ENCODE data around the gene CGNL1. TPM values are rescaled to one million over a fixed set of nuclear protein-coding genes. Genes with fewer than 3 reads are reported as not detected.

The CGNL1 gene
- total RNA-seq, 1 experiment from 2014 or later = 0.31 TPM

GRCh38 chr15:57583282-57583681, 207.0 kb downstream of the CGNL1 start:
- POLR2A ChIA-PET (ENCODE audit: unreplicated experiment) = no interaction called here
- H3F3A ChIP-seq (ENCODE audit: insufficient read depth, low read depth) = no peaks in the 10 kb centered on the region
- intact Hi-C loops (cut with micrococcal nuclease; ENCODE audit: unreplicated experiment) = no loop called here

DNA sequence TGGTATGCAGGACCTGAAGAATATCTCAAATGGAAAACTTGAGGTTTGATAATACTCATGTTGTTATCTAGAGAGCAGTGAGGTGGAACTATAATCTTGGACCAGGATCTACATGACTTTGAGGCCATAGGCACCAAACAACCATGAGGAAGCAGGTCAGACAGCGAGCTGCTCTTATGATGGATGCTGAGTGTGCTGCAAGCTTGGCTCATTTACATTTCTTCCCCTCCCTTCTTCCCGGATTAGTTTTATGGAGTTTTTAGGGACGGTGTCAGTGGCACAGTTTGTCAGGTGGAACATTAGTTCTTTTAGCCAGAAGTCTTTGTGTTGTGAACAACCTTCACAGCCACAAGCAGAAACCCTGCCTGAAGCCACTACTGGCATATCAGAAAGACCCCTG, 207.4 kb downstream of the CGNL1 start:
- Histone ChIP-seq H3F3A (ENCODE audit: insufficient read depth, low read depth) (no peaks in the 10 kb centered on the region), H3K27ac (no peak overlapping the region), H3K4me1 (replicated peaks; ENCODE audit: insufficient read depth) (peaks cover 6% of the 10 kb centered on the region), H3K9me3 (ENCODE audit: insufficient read depth, low read depth) (no peaks in the 10 kb centered on the region), H3K4me2 (no peak overlapping the region), H3K4me3 (no peak overlapping the region), H3K27me3 (ENCODE audit: insufficient read depth, low read depth) (no peaks in the 10 kb centered on the region), H3K9me2 (ENCODE audit: insufficient read depth) (no peaks in the 10 kb centered on the region), H3K36me3 (ENCODE audit: low read depth) (no peaks in the 10 kb centered on the region), H2AFZ (no peak overlapping the region), H4K20me1 (ENCODE audit: insufficient read depth) (no peaks in the 10 kb centered on the region), H3K79me2 (ENCODE audit: low read depth) (no peaks in the 10 kb centered on the region)
- DNase-seq = no peak
- no peak for TF ChIP-seq EZH2 (IDR thresholded peaks at IDR 0.05; ENCODE audit: low read depth)
- TF ChIP-seq, protein P1, sequence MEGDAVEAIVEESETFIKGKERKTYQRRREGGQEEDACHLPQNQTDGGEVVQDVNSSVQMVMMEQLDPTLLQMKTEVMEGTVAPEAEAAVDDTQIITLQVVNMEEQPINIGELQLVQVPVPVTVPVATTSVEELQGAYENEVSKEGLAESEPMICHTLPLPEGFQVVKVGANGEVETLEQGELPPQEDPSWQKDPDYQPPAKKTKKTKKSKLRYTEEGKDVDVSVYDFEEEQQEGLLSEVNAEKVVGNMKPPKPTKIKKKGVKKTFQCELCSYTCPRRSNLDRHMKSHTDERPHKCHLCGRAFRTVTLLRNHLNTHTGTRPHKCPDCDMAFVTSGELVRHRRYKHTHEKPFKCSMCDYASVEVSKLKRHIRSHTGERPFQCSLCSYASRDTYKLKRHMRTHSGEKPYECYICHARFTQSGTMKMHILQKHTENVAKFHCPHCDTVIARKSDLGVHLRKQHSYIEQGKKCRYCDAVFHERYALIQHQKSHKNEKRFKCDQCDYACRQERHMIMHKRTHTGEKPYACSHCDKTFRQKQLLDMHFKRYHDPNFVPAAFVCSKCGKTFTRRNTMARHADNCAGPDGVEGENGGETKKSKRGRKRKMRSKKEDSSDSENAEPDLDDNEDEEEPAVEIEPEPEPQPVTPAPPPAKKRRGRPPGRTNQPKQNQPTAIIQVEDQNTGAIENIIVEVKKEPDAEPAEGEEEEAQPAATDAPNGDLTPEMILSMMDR (conservative IDR thresholded peaks at IDR 0.05) = no peak
- ChIA-PET CTCF (no interaction called here), POLR2A (ENCODE audit: unreplicated experiment) (no interaction called here)
- BruUV-seq (replicated peaks) = no TSS peak
- intact Hi-C loops (cut with micrococcal nuclease; ENCODE audit: unreplicated experiment) = no loop called here

More at GRCh38 chr15:57583282-57583681, 207.0 kb downstream of the CGNL1 start:
- H3K27ac ChIP-seq = no peak overlapping the region
- no peak overlapping the region for H3K4me3 ChIP-seq
- H2AFZ ChIP-seq = no peak overlapping the region
- H3K27me3 ChIP-seq (ENCODE audit: insufficient read depth, low read depth) = no peaks in the 10 kb centered on the region
- no TSS peak for BruUV-seq (replicated peaks)
- H3K36me3 ChIP-seq (ENCODE audit: low read depth) = no peaks in the 10 kb centered on the region
- CTCF ChIA-PET = no interaction called here
- H4K20me1 ChIP-seq (ENCODE audit: insufficient read depth) = no peaks in the 10 kb centered on the region
- H3K79me2 ChIP-seq (ENCODE audit: low read depth) = no peaks in the 10 kb centered on the region
- no peaks in the 10 kb centered on the region for H3K9me2 ChIP-seq (ENCODE audit: insufficient read depth)
- H3K4me1 ChIP-seq (replicated peaks; ENCODE audit: insufficient read depth) = peaks cover 2% of the 10 kb centered on the region; the same call in 1 of the 2 replicates
- no peak for TF ChIP-seq EZH2 (IDR thresholded peaks at IDR 0.05; ENCODE audit: low read depth)
- TF ChIP-seq, protein P1 (conservative IDR thresholded peaks at IDR 0.05) = no peak
- H3K9me3 ChIP-seq (ENCODE audit: insufficient read depth, low read depth) = no peaks in the 10 kb centered on the region
- DNase-seq = no peak
- H3K4me2 ChIP-seq = no peak overlapping the region

DNA sequence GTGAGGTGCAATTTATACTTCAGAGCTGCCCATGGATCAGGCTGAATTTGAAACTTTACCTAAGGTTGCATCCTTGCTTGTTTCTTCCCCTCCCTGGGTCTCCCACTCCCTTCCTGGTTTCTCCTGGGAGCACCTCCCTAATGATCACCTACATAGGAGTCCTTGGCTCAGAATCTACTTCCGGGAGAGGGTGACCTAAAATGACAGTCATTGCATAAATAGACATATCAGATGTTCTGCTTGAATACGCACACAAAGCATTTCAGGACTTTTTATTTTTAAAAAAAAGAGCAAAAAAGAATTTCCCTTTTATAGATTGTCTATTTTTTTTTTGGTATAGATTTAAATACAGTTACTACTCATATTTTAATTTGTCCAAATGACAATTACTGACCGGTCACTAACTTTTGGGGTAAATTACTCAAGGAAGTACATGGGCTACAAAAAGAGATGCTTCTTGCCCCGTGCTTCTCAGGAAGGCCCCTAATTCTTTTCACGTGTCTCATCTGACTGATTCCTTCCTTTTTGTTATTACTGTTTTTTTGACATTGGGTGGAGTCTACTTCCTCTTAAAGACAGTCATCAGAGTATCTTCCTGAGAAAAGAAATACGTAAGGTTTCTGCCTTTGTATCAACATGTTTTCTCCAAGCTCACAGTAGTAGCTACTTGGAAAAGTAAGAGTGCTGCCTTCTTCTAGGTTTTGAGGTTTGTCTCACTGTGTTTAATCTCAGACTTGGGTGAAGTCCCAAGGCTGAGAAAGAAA, 210.5 kb downstream of the CGNL1 start:
- no peak overlapping the region for H3K4me2 ChIP-seq
- no peak overlapping the region for H2AFZ ChIP-seq
- TF ChIP-seq, protein P1 (conservative IDR thresholded peaks at IDR 0.05) = no peak
- no peak for TF ChIP-seq EZH2 (IDR thresholded peaks at IDR 0.05; ENCODE audit: low read depth)
- H3K36me3 ChIP-seq (ENCODE audit: low read depth) = no peaks in the 10 kb centered on the region
- H3K9me2 ChIP-seq (ENCODE audit: insufficient read depth) = no peaks in the 10 kb centered on the region
- CTCF ChIA-PET = no interaction called here
- H3F3A ChIP-seq (ENCODE audit: insufficient read depth, low read depth) = peaks cover 7% of the 10 kb centered on the region
- H3K27ac ChIP-seq = no peak overlapping the region
- intact Hi-C loops (cut with micrococcal nuclease; ENCODE audit: unreplicated experiment) = no loop called here
- POLR2A ChIA-PET (ENCODE audit: unreplicated experiment) = interaction anchor here (0.6 kb wide), 1 partner anchor 310 kb away, joined by 3 read pairs; no protein-coding TSS in a partner anchor
- H3K4me3 ChIP-seq = no peak overlapping the region
- no peaks in the 10 kb centered on the region for H3K9me3 ChIP-seq (ENCODE audit: insufficient read depth, low read depth)
- no peaks in the 10 kb centered on the region for H3K27me3 ChIP-seq (ENCODE audit: insufficient read depth, low read depth)
- no peaks in the 10 kb centered on the region for H3K79me2 ChIP-seq (ENCODE audit: low read depth)
- no peak for DNase-seq
- H3K4me1 ChIP-seq (replicated peaks; ENCODE audit: insufficient read depth) = peaks cover 34% of the 10 kb centered on the region
- H4K20me1 ChIP-seq (ENCODE audit: insufficient read depth) = no peaks in the 10 kb centered on the region
- BruUV-seq (replicated peaks) = no TSS peak
